ENCODE measurements around the gene ZMPSTE24.
"Not testable (repeated sequence)": the region's sequence is repeated elsewhere in the genome, so short reads cannot be mapped to it uniquely, and the experiment has no call there.

The ZMPSTE24 gene

DNA sequence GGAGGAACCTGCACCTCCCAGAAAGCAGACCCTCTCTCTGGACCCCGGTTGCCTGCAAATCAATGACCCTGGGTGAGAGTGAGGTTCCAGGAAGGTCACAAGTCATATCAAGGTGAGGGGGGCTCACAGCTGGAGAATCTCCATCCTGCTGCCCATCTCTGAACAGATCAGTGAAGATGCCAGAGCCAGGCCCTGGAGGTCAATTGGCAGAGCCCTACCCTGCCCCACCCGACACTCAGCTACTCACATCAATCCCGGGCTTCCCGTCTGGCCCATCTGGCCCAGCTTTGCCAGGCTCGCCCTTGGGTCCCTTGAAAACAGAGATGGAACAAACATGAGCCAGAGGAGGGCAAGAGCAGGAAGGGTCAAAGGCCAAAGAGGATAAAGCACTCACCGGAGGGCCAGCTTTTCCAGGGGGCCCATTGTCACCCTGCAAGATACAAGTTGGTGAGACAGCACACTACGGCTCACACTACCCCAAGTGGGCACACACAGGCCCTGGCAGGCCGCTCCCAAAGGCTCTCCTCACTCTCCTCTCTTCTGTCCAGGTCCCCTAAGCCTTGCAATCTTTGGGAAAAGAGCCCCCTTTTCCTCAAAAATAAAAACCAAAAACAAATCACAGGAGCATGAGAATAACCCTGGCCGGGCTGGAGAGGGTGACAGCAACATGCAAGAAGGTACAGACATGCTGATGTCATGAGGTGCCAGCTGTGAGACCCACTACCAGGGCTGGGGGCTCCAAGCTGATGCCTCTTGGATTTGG, 56.1 kb downstream of the ZMPSTE24 start:
- FAIRE-seq (no peak), DNase-seq (ENCODE audit: insufficient read length, low spot score) (no peak)
- TF ChIP-seq POLR2A (IDR thresholded peaks at IDR 0.05; ENCODE audit: low read depth, low read length) = no peak

DNA sequence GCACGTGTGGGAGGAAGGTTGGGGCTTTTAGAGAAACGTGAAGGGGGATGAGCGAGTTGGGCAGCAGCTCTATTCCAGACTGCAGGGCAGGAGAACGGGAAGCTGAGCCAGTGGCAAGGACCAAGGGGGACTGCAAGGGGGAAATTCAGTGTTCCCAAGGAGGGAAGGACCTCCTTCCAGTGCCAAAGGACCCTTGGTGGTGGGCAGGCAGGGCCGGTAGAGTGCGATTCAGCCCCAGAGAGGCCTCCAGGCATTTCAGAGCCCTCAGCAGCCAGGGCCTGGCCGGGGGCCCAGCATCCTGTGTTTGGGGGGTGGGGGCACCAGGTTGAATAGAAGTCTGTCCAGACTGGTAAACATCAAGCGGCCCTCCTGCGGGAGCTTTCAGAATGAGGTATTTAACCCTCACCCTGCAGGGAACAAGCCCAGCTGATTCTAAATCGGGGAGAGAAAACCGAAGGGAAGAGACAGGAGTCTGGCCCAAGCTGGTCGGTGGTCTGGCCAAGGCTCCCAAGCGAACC, 56.7 kb downstream of the ZMPSTE24 start:
- no peak for TF ChIP-seq POLR2A (IDR thresholded peaks at IDR 0.05; ENCODE audit: low read depth, low read length)
- DNase-seq (ENCODE audit: insufficient read length, low spot score) (no peak), FAIRE-seq (no peak)

DNA sequence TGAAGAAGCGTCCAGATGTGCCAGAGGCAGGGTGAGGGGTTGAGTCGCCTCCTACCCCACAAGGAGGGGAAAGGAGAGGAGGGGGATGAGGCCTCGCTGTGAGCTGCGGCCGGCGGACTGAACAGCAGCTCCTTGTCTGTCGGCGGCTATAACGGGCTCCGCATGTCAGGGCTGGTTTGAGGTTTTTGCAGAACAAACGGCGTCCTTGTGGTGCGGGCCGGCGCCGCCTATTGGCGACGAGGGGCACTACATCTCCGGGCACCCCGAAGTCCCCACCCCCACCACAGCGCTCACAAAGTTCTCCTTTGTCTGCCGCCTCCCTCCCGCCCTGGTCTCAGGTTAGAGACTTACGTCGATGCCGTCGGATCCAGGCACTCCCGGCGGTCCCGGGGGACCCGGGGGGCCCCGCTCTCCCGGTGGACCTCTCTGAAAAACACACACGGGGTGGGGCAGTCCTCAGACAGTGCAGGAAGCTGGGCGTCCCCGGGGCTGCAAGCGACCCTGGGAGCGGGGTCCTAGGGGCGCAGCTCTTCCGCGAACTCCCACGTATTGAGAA, 57.3 kb downstream of the ZMPSTE24 start:
- DNase-seq (ENCODE audit: insufficient read length, low spot score) (no peak), FAIRE-seq (no peak)
- TF ChIP-seq POLR2A (IDR thresholded peaks at IDR 0.05; ENCODE audit: low read depth, low read length) = no peak

DNA sequence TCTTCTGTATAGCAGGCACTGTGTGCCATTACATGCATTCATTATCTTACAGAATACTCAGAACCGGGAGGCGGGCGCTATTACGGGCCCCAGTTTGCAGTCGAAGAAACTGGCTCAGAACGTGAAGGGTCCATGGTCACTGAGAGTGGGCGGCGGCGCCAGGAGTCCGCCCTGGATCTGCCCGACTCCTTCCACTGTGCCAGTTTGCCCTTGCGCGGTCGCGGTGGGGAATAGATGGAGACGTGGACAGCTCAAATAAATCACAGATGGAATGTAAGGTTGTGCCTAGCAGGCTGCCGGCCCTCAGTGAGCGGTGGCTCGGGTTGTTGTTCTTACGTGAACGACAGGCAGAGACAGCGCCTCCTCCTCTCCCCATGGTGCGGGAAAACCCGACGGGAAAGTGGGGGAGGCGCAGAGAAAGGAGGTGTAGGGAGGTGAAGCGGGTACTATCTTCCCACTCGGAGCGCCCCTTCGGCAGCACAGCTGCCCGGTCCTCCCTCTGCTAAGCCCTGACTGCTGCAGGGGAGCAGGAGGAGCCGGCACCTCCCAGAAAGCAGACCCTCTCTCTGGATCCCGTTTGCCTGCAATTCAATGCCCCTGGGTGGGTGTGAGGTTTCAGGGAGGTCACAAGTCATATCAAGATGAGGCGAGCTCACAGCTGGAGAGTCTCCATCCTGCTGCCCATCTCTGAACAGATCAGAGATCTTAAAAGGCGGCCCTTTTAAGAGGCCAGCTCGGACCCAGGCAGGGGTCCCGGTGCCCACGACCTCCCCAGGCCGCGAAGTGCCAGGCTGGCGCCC, 58.0 kb downstream of the ZMPSTE24 start:
- DNase-seq (ENCODE audit: insufficient read length, low spot score) (no peak), FAIRE-seq (no peak)
- no peak for TF ChIP-seq POLR2A (IDR thresholded peaks at IDR 0.05; ENCODE audit: low read depth, low read length)

DNA sequence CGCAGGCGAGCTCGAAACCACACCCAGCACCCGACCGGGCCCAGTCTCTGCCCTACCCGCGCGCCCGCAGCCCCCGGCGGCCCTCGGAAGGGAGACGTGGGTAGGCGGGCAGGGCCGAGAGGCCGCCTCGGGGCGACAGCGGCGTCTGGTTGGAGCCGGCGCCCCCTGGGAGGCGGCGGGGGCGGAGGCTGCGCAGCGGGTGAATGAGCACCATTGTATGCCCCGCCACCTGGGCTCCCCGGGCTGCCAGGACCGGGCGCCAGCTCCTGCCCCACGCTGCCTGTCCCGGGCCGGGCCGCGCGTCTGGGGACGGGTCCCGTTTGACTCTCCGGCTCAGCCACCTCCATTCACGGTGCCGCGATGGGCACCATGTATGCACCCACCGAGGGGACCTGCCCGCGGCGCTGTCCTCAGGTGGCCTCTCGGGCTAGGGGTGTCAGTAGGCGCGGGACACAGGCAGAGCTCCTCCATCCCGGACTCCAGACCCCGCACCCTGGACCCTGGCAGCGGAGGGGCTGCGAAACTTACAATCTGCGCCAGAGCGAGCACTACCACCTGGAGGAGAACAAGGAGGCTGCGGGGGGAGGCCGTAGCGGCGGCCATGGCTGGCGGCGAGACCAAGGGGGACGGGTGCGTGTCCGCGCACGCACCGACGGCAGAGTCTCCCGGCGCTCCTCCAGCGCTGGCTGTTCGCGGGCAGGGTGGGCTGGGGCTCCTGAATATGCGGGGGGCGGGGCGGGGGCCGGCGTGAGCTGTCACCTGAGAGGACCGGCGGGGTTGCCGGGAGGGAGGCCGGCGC, 58.8 kb downstream of the ZMPSTE24 start, which contains the start of gene COL9A2:
Gene COL9A2, minus strand, starts transcription at position 692 of the 799 bp plus-strand sequence. Its CDS starts 89 bp downstream, at position 603.
- TF ChIP-seq POLR2A (IDR thresholded peaks at IDR 0.05; ENCODE audit: low read depth, low read length) = no peak
- DNase-seq (ENCODE audit: insufficient read length, low spot score) (no peak), FAIRE-seq (no peak)

DNA sequence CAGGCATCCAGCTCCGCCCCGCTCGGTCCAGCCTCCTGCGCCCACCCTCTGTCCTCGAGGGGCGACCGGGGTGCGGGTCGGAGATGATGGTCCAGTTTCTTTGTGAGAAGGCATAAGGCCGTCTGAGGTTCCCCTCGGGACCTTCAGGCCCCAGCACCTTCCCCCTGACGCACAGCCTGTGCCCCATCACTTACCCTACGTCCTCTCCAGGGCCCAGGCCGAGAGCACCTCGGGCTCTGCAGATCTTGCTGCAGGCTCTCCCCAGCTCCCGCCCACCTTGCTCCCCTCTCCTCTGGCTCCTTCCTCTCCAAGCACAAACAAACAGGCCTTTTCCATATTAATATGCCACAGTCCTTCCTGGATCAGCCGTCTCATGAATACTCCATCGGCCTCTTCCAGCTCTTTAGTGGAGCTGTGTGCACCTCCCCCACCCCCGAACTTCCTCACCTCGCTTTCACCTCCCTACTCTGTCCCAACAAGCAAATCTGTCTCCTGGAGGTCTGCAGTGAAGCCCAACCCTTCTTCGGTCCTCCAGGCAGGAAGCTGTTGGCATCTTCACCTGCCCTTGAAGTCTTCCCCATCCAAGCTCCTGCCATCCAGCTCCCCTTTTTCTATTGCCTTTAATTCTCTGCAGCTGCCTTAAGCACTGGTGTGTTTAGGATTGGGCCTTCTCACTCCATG, 59.5 kb downstream of the ZMPSTE24 start:
- DNase-seq (ENCODE audit: insufficient read length, low spot score) = no peak
- no peak for TF ChIP-seq POLR2A (IDR thresholded peaks at IDR 0.05; ENCODE audit: low read depth, low read length)
- FAIRE-seq = no peak

DNA sequence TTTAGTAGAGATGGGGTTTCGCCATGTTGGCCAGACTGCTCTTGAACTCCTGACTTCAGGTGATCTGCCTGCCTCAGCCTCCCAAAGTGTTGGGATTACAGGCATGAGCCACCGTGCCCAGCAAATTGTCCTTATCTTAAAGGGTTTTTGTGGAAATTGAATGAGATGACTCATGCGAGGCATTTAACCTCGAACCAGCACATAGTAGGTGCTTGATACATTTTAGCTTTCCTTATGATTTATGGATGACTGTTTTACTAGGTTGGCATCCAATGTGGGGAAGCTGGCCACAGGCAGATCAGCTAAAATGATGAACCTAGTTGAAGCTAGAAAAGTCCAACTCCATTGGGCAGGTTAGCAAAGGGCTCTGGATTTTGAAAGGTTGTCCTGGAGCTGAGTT, 60.4 kb downstream of the ZMPSTE24 start:
- no peak for TF ChIP-seq POLR2A (IDR thresholded peaks at IDR 0.05; ENCODE audit: low read depth, low read length)
- FAIRE-seq (no peak), DNase-seq (ENCODE audit: insufficient read length, low spot score) (no peak)

- DNase-seq (ENCODE audit: insufficient read length, low spot score) (no peak), FAIRE-seq (no peak)
- TF ChIP-seq POLR2A (IDR thresholded peaks at IDR 0.05; ENCODE audit: low read depth, low read length) = no peak
Observed at GRCh38 chr1:40318970-40319621, 61.1 kb downstream of the ZMPSTE24 start.

DNA sequence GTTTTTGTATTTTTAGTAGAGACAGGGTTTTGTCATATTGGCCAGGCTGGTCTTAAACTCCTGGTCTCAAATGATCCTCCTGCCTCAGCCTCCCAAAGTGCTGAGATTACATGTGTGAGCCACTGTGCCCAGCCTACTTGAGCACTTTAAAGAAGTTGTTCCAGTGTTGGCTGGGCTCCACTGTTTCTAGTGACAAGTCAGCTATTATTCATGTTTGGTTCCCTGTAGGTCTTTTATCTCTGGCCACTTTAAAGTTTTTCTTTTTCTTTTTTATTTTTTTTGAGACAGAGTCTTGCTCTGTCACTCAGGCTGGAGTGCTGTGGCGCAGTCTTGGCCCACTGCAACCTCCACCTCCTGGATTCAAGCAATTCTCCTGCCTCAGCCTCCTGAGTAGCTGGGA, 73.4 kb downstream of the ZMPSTE24 start:
- FAIRE-seq; DNase-seq (ENCODE audit: insufficient read length, low spot score): not testable (repeated sequence)

GRCh38 chr1:40332695-40333094, 74.7 kb downstream of the ZMPSTE24 start:
- TF ChIP-seq POLR2A (IDR thresholded peaks at IDR 0.05; ENCODE audit: low read depth, low read length) = no peak
- no peak for FAIRE-seq
- no peak for DNase-seq (ENCODE audit: insufficient read length, low spot score)

DNA sequence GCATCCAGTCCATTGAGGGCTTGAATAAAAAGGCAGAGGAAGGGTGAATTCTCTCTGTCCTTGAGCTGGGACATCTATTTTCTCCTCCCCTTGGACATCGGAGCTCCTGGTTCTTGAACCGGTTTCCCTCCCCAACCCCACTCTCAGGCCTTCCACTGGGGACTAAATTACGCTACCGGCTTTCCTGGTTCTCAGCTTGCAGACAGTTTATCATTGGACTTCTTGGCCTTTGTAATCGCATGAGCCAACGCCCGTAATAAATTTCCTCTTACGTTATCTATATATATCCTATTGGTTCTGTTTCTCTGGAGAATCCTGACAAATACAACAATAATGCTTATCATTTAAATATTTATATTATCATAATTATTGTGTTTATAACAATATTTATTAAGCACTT, 79.4 kb downstream of the ZMPSTE24 start:
- FAIRE-seq = no peak
- no peak for DNase-seq (ENCODE audit: insufficient read length, low spot score)
- no peak for TF ChIP-seq POLR2A (IDR thresholded peaks at IDR 0.05; ENCODE audit: low read depth, low read length)

- TF ChIP-seq POLR2A (IDR thresholded peaks at IDR 0.05; ENCODE audit: low read depth, low read length) = no peak
- DNase-seq (ENCODE audit: insufficient read length, low spot score) (peak; percentile 80), FAIRE-seq (peak; percentile 76)
Observed at GRCh38 chr1:40338745-40339419, 80.8 kb downstream of the ZMPSTE24 start.
